A549 (cell line): Measurements from ENCODE around the gene GPX4.

ENCODE experiments used
- EHMT2 ChIP-seq: fragments of 200-600 bp; sonication (generic); IDR thresholded peaks from 2 replicates; pipeline ENCODE4 v1.6.1; 2016; ENCODE audit warnings: antibody characterized with exemption, low read depth, mild to moderate bottlenecking, moderate library complexity
- EP300 ChIP-seq, 2 experiments: fragments of >200 bp; sonication (Bioruptor Twin); formaldehyde crosslinking; IDR thresholded peaks; 2 replicates in 1 of 2; 3 replicates in 1 of 2; pipeline ENCODE4 v1.6.1; 2016 to 2017
- MAZ ChIP-seq: fragments of 150-350 bp; IDR thresholded peaks from 2 replicates; pipeline ENCODE4 v1.6.1; 2014; ENCODE audit warnings: antibody characterized with exemption, low read depth, low read length, borderline replicate concordance
- POLR2A ChIP-seq: IDR thresholded peaks from 2 replicates; pipeline ENCODE4 v1.6.1; 2012; ENCODE audit warnings: mild to moderate bottlenecking, low read length
- TP53 ChIP-seq: fragments of 250-450 bp; sonication (Bioruptor Pico); IDR thresholded peaks from 2 replicates; pipeline ENCODE4 v1.5.0; 2021; ENCODE audit warnings: mild to moderate bottlenecking, moderate library complexity
- ZC3H11A ChIP-seq: fragments of 450-650 bp; IDR thresholded peaks from 2 replicates; pipeline ENCODE4 v1.6.1; 2014; ENCODE audit warnings: antibody characterized with exemption, mild to moderate bottlenecking
- TF ChIP-seq, protein P1 (sequence below): fragments of >200 bp; sonication (Bioruptor Twin); formaldehyde crosslinking; IDR thresholded peaks from 3 replicates; pipeline ENCODE4 v1.5.1; 2016
- TF ChIP-seq, protein P2 (sequence below): IDR thresholded peaks from 2 replicates; pipeline ENCODE4 v1.6.1; 2012
- TF ChIP-seq, protein P3 (sequence below): fragments of 150-350 bp; IDR thresholded peaks from 2 replicates; pipeline ENCODE4 v1.6.1; 2014; ENCODE audit warnings: low read depth, mild to moderate bottlenecking, low read length
- TF ChIP-seq, protein P4 (sequence below): fragments of 200-600 bp; sonication (generic); IDR thresholded peaks from 2 replicates; pipeline ENCODE4 v1.6.1; 2016; ENCODE audit warnings: antibody characterized with exemption, mild to moderate bottlenecking, moderate library complexity

DNA sequence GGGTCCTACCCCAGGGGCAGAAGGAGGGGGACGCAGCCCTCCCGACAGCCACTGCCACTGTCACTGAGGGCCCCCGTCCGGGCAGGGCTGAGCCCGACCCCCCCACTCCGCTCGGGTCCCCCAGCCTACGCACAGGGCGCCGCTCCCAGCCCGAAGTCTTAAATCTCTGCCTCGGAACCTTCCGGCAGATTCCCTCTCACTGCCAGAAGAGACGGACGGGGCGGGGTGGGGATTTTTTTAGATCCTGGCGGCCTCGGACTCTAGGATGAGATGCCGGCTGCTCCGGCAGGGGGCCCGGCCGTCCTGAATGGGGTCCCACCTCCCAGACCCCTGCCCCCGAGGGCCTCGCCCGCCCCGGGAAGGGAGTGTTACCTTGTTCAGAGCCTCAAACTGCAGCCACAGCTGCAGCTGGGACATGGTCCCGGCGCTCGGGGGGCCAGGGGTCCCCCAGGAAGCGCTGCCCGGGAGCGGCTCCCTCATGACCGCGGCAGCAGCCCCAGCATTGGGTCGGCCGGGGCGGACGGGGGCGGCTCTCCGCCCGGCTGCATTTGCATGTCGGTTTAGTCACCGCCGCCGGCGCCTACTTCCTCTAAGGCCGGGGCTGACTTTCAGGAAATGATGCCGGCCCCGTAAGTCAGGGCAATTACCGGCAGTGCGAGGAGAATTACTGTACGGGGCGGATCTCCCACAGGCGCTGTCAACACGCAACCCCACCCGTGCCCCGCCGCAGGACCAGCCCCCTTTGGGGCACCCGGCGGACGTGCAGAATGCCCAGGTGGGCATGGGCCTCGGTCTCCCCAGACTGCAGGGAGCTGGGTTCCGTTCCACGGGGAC is 28.1 kb downstream of the GPX4 start:
- TF ChIP-seq, protein P1, sequence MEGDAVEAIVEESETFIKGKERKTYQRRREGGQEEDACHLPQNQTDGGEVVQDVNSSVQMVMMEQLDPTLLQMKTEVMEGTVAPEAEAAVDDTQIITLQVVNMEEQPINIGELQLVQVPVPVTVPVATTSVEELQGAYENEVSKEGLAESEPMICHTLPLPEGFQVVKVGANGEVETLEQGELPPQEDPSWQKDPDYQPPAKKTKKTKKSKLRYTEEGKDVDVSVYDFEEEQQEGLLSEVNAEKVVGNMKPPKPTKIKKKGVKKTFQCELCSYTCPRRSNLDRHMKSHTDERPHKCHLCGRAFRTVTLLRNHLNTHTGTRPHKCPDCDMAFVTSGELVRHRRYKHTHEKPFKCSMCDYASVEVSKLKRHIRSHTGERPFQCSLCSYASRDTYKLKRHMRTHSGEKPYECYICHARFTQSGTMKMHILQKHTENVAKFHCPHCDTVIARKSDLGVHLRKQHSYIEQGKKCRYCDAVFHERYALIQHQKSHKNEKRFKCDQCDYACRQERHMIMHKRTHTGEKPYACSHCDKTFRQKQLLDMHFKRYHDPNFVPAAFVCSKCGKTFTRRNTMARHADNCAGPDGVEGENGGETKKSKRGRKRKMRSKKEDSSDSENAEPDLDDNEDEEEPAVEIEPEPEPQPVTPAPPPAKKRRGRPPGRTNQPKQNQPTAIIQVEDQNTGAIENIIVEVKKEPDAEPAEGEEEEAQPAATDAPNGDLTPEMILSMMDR: no peak
- TF ChIP-seq TP53 (no peak), ZC3H11A (no peak), EHMT2 (no peak), POLR2A (no peak), MAZ (no peak), EP300 (IDR thresholded peaks at IDR 0.05) (no peak)
- TF ChIP-seq, protein P2, sequence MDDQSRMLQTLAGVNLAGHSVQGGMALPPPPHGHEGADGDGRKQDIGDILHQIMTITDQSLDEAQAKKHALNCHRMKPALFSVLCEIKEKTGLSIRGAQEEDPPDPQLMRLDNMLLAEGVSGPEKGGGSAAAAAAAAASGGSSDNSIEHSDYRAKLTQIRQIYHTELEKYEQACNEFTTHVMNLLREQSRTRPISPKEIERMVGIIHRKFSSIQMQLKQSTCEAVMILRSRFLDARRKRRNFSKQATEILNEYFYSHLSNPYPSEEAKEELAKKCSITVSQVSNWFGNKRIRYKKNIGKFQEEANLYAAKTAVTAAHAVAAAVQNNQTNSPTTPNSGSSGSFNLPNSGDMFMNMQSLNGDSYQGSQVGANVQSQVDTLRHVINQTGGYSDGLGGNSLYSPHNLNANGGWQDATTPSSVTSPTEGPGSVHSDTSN: no peak
- TF ChIP-seq, protein P3, sequence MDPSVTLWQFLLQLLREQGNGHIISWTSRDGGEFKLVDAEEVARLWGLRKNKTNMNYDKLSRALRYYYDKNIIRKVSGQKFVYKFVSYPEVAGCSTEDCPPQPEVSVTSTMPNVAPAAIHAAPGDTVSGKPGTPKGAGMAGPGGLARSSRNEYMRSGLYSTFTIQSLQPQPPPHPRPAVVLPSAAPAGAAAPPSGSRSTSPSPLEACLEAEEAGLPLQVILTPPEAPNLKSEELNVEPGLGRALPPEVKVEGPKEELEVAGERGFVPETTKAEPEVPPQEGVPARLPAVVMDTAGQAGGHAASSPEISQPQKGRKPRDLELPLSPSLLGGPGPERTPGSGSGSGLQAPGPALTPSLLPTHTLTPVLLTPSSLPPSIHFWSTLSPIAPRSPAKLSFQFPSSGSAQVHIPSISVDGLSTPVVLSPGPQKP: no peak
- TF ChIP-seq, protein P4, sequence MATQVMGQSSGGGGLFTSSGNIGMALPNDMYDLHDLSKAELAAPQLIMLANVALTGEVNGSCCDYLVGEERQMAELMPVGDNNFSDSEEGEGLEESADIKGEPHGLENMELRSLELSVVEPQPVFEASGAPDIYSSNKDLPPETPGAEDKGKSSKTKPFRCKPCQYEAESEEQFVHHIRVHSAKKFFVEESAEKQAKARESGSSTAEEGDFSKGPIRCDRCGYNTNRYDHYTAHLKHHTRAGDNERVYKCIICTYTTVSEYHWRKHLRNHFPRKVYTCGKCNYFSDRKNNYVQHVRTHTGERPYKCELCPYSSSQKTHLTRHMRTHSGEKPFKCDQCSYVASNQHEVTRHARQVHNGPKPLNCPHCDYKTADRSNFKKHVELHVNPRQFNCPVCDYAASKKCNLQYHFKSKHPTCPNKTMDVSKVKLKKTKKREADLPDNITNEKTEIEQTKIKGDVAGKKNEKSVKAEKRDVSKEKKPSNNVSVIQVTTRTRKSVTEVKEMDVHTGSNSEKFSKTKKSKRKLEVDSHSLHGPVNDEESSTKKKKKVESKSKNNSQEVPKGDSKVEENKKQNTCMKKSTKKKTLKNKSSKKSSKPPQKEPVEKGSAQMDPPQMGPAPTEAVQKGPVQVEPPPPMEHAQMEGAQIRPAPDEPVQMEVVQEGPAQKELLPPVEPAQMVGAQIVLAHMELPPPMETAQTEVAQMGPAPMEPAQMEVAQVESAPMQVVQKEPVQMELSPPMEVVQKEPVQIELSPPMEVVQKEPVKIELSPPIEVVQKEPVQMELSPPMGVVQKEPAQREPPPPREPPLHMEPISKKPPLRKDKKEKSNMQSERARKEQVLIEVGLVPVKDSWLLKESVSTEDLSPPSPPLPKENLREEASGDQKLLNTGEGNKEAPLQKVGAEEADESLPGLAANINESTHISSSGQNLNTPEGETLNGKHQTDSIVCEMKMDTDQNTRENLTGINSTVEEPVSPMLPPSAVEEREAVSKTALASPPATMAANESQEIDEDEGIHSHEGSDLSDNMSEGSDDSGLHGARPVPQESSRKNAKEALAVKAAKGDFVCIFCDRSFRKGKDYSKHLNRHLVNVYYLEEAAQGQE: no peak
